Hepatocyte (in vitro differentiated cells): ENCODE results near the gene PDZK1. TPM values are rescaled to one million over a fixed set of nuclear protein-coding genes. Genes with fewer than 3 reads are reported as not detected.

Source experiments
- DNase-seq: peaks from one replicate; pipeline ENCODE4 v3.0.0-alpha.2; 2016; ENCODE audit warnings: low spot score
- H2AFZ ChIP-seq: fragments of 200-600 bp; sonication (generic); 2 replicates; pipeline ENCODE4 v1.6.0; 2016; ENCODE audit warnings: antibody characterized with exemption, mild to moderate bottlenecking
- H3K27ac ChIP-seq: fragments of 200-600 bp; sonication (generic); 2 replicates; pipeline ENCODE4 v1.5.1; 2016; ENCODE audit warnings: mild to moderate bottlenecking
- H3K27me3 ChIP-seq: fragments of 200-600 bp; sonication (generic); 2 replicates; pipeline ENCODE4 v1.6.1; 2016
- H3K36me3 ChIP-seq: fragments of 200-600 bp; sonication (generic); replicated peaks from 2 replicates; pipeline ENCODE4 v1.5.1; 2016; ENCODE audit warnings: low read depth; ENCODE audit not compliant: insufficient read depth
- H3K4me1 ChIP-seq: fragments of 200-600 bp; sonication (generic); 2 replicates; pipeline ENCODE4 v1.5.1; 2016; ENCODE audit warnings: mild to moderate bottlenecking, moderate library complexity; ENCODE audit not compliant: insufficient read depth
- H3K4me2 ChIP-seq: fragments of 200-600 bp; sonication (generic); 2 replicates; pipeline ENCODE4 v1.6.0; 2016
- H3K4me3 ChIP-seq: fragments of 200-600 bp; sonication (generic); 2 replicates; pipeline ENCODE4 v1.5.1; 2016; ENCODE audit warnings: mild to moderate bottlenecking
- H3K79me2 ChIP-seq: fragments of 200-600 bp; sonication (generic); 2 replicates; pipeline ENCODE4 v1.6.0; 2017; ENCODE audit warnings: mild to moderate bottlenecking
- H3K9me2 ChIP-seq: fragments of 200-600 bp; sonication (generic); replicated peaks from 2 replicates; pipeline ENCODE4 v1.6.0; 2017; ENCODE audit warnings: mild to moderate bottlenecking; ENCODE audit not compliant: insufficient read depth
- H3K9me3 ChIP-seq: fragments of 200-600 bp; sonication (generic); 2 replicates; pipeline ENCODE4 v1.5.1; 2016; ENCODE audit warnings: low read depth, mild to moderate bottlenecking
- H4K20me1 ChIP-seq: fragments of 200-600 bp; sonication (generic); 2 replicates; pipeline ENCODE4 v1.6.0; 2016; ENCODE audit warnings: mild to moderate bottlenecking; ENCODE audit not compliant: insufficient read depth, poor library complexity, severe bottlenecking
- EZH2 ChIP-seq: fragments of 200-600 bp; sonication (generic); IDR thresholded peaks from 2 replicates; pipeline ENCODE4 v1.6.1; 2016; ENCODE audit warnings: antibody characterized with exemption, mild to moderate bottlenecking, borderline replicate concordance
- EZH2phosphoT487 ChIP-seq: fragments of 200-600 bp; sonication (generic); IDR thresholded peaks from one replicate; pipeline ENCODE4 v1.6.1; 2018; ENCODE audit warnings: antibody characterized with exemption, mild to moderate bottlenecking, low read depth, moderate library complexity; ENCODE audit not compliant: unreplicated experiment, severe bottlenecking
- WGBS: methylation state at CpG from one replicate; pipeline ENCODE4 v1.1.6; 2016; ENCODE audit warnings: low lambda C conversion rate; ENCODE audit errors: missing lambda C conversion rate; 5-methylcytosine and 5-hydroxymethylcytosine counted together
- polyA plus RNA-seq: library from polyadenylated mRNA; unstranded; fragments of >200 nt; fragmentation: Nextera tagmentation; extraction: Ambion mirVana; gene quantifications from 2 replicates; pipeline ENCODE4 v1.2.1, GENCODE V29; 2016
- total RNA-seq: library from RNA; depleted of rRNA; stranded (reverse); fragments of >200 nt; gene quantifications from 2 replicates; pipeline ENCODE4 v1.2.3, GENCODE V29; 2014
- TF ChIP-seq, protein P1 (sequence below): fragments of 200-600 bp; sonication (generic); IDR thresholded peaks from 2 replicates; pipeline ENCODE4 v1.5.1; 2016; ENCODE audit warnings: antibody characterized with exemption, mild to moderate bottlenecking; ENCODE audit not compliant: poor library complexity

PDZK1 gene
- total and polyA plus RNA-seq, 2 experiments from 2014 or later, result 44.1 to 50.5 TPM

DNA sequence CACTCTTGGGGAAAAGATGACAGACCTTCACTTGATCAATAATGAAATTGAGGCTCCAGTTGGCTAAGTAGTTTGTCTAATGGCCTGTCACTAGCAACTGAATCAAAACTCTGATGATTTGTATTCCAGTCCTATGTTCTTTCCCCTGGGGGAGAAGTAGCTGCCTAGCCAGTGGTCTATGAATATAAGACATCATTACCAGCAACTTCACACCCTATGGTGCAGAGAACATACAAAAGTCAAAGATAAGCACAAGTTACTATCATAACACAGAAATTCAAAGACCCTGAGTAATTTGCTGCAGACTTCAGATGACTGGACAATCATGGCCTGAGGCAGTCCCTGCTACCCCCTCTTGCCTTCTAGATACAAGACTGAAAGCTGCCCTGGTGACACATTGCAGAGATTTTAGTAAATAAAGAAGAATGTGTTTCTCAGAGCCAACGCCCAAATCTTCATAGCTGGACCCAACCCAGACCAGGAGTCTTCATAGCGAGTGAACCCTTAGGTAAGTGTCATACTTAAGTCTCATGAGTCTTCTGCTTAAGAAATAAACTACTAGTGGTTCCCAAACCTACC, 993 bp downstream of the PDZK1 start:
- peaks cover 24% of the 10 kb centered on the region for H3K79me2 ChIP-seq
- H3K27ac ChIP-seq, result peak overlapping the region; percentile 91
- peak overlapping the region; percentile 15 for H3K4me3 ChIP-seq
- DNase-seq, result peak; percentile 41
- TF ChIP-seq EZH2phosphoT487 (no peak), EZH2 (no peak)
- TF ChIP-seq, protein P1, sequence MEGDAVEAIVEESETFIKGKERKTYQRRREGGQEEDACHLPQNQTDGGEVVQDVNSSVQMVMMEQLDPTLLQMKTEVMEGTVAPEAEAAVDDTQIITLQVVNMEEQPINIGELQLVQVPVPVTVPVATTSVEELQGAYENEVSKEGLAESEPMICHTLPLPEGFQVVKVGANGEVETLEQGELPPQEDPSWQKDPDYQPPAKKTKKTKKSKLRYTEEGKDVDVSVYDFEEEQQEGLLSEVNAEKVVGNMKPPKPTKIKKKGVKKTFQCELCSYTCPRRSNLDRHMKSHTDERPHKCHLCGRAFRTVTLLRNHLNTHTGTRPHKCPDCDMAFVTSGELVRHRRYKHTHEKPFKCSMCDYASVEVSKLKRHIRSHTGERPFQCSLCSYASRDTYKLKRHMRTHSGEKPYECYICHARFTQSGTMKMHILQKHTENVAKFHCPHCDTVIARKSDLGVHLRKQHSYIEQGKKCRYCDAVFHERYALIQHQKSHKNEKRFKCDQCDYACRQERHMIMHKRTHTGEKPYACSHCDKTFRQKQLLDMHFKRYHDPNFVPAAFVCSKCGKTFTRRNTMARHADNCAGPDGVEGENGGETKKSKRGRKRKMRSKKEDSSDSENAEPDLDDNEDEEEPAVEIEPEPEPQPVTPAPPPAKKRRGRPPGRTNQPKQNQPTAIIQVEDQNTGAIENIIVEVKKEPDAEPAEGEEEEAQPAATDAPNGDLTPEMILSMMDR, result no peak
- 56% methylated on average over 2 of the region's 2 CpGs for WGBS
- H3K27me3 ChIP-seq, result no peaks in the 10 kb centered on the region
- no peaks in the 10 kb centered on the region for H3K9me2 ChIP-seq
- H4K20me1 ChIP-seq, result no peaks in the 10 kb centered on the region
- peak overlapping the region; percentile 71 for H3K4me2 ChIP-seq
- H2AFZ ChIP-seq, result no peak overlapping the region
- H3K9me3 ChIP-seq, result no peaks in the 10 kb centered on the region
- H3K36me3 ChIP-seq, result no peaks in the 10 kb centered on the region
- peaks cover 25% of the 10 kb centered on the region for H3K4me1 ChIP-seq

DNA sequence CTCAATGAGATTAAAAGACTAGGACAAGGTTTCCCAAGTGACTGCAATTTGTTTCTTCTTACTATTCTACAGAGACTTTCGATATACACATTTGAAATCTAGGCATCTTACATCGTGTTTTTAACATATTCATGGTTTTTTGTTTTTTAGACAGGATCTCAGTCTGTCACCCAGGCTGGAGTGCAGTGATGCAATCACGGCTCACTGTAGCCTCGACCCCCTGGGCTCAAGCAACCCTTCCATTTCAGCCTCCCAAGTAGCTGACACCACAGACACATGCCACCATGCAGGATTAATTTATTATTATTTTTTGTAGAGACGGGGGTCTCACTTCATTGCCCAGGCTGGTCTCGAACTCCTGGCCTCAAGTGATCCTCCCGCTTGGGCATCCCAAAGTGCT, 1.5 kb downstream of the PDZK1 start:
- WGBS, result 89% methylated on average over 7 of the region's 7 CpGs
- Histone ChIP-seq H3K79me2 (peaks cover 24% of the 10 kb centered on the region), H3K27ac (peak overlapping the region; percentile 91), H3K36me3 (no peaks in the 10 kb centered on the region), H3K9me2 (no peaks in the 10 kb centered on the region), H3K9me3 (no peaks in the 10 kb centered on the region), H3K4me3 (no peak overlapping the region), H3K4me2 (peak overlapping the region; percentile 71), H3K27me3 (no peaks in the 10 kb centered on the region), H3K4me1 (peaks cover 25% of the 10 kb centered on the region), H4K20me1 (no peaks in the 10 kb centered on the region), H2AFZ (no peak overlapping the region)
- no peak for DNase-seq
- TF ChIP-seq, protein P1, result no peak
- no peak for TF ChIP-seq EZH2phosphoT487
- TF ChIP-seq EZH2, result no peak

DNA sequence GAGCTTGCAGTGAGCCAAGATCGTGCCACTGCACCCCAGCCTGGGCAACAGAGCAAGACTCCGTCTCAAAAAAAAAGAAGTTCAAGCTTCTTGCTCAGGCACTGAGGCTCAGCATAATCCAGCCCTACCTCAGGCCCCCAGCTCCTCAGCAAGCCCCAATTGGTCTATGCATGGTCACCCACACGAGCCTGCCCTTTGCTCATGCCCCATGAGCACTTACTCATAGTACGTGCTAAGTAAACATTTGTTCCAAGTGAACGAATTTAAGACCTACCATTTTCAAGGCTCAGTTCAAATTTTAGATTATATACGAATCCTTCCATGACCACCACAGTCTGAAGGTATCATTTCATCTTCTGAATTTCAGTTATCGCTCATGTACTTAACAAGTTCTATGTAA, 4.3 kb downstream of the PDZK1 start:
- no peaks in the 10 kb centered on the region for H4K20me1 ChIP-seq
- H2AFZ ChIP-seq, result no peak overlapping the region
- peaks cover 24% of the 10 kb centered on the region for H3K79me2 ChIP-seq
- no peaks in the 10 kb centered on the region for H3K9me2 ChIP-seq
- H3K4me2 ChIP-seq, result no peak overlapping the region
- H3K4me1 ChIP-seq, result peaks cover 18% of the 10 kb centered on the region
- no peaks in the 10 kb centered on the region for H3K36me3 ChIP-seq
- DNase-seq, result no peak
- TF ChIP-seq EZH2phosphoT487 (no peak), EZH2 (no peak)
- H3K9me3 ChIP-seq, result no peaks in the 10 kb centered on the region
- H3K4me3 ChIP-seq, result no peak overlapping the region
- WGBS, result 89% methylated on average over 7 of the region's 7 CpGs
- H3K27ac ChIP-seq, result no peak overlapping the region
- no peaks in the 10 kb centered on the region for H3K27me3 ChIP-seq

DNA sequence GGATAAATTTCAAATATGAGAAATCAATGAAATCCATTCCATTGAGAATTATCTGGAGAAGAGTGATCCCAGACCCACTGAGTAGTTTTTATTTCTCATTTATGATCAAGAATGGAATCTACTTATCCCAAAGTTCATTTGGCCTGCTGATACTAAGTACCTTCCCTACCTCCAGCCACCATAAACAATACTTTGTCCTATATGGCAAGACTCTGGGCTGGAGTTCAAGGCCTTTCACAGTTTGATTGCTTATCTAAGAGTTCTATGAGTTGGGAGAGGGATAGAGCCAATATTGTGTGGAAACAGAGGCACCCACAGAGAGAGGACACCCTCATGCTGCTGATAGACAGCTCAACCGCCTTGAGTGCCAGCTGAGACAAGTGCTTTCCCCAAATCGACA, 5.1 kb downstream of the PDZK1 start:
- Histone ChIP-seq H2AFZ (no peak overlapping the region), H3K4me1 (peaks cover 13% of the 10 kb centered on the region), H3K9me2 (no peaks in the 10 kb centered on the region), H3K36me3 (no peaks in the 10 kb centered on the region), H3K4me3 (no peak overlapping the region), H3K9me3 (no peaks in the 10 kb centered on the region), H3K4me2 (no peak overlapping the region), H3K27me3 (no peaks in the 10 kb centered on the region), H3K27ac (no peak overlapping the region), H3K79me2 (peaks cover 28% of the 10 kb centered on the region), H4K20me1 (no peaks in the 10 kb centered on the region)
- WGBS, result 87% methylated on average over 2 of the region's 2 CpGs
- DNase-seq, result no peak
- TF ChIP-seq EZH2phosphoT487 (no peak), EZH2 (no peak)
- TF ChIP-seq, protein P1, result no peak
